ENCODE data around the gene CD81. TPM values are rescaled to one million over a fixed set of nuclear protein-coding genes. Genes with fewer than 3 reads are reported as not detected.

CD81 gene
- polyA plus RNA-seq, 2 donors, result 56.8 to 175 TPM

GRCh38 chr11:2400762-2401435 lies 23.8 kb downstream of the CD81 start:
- Histone ChIP-seq H3K36me3 (ENCODE audit: control insufficient read depth in 2 of 2, insufficient read depth in 2 of 2, low read length in 1 of 2) (peaks cover 6 to 33% of the 10 kb centered on the region in 2 donors), H3K27ac (ENCODE audit: low read depth in 2 of 2, low read length in 1 of 2) (peak overlapping the region; percentile 89 to 94), H3K4me3 (ENCODE audit: low read depth in 1 of 2, low read length in 2 of 2) (peak overlapping the region; percentile 91 to 97), H3K9me3 (ENCODE audit: control insufficient read depth in 2 of 2, insufficient read depth in 1 of 2, low read depth in 1 of 2, low read length in 1 of 2) (no peaks in the 10 kb centered on the region), H3K4me1 (ENCODE audit: control insufficient read depth in 2 of 2, insufficient read depth in 2 of 2, low read length in 1 of 2) (peaks cover 0 to 11% of the 10 kb centered on the region in 2 donors), H3K27me3 (ENCODE audit: control insufficient read depth in 1 of 2, insufficient read depth in 2 of 2, low read length in 2 of 2) (no peaks in the 10 kb centered on the region)
- 0 to 1% methylated on average over 55 of the region's 55 CpGs for WGBS, 2 donors

- H3K27ac ChIP-seq (ENCODE audit: low read depth in 2 of 2, low read length in 1 of 2), result peak overlapping the region; percentile 89 to 94
- H3K4me3 ChIP-seq (ENCODE audit: low read depth in 1 of 2, low read length in 2 of 2), result peak overlapping the region; percentile 91 to 97
- H3K36me3 ChIP-seq (ENCODE audit: control insufficient read depth in 2 of 2, insufficient read depth in 2 of 2, low read length in 1 of 2), result peaks cover 6 to 27% of the 10 kb centered on the region in 2 donors
- peaks cover 0 to 11% of the 10 kb centered on the region in 2 donors for H3K4me1 ChIP-seq (ENCODE audit: control insufficient read depth in 2 of 2, insufficient read depth in 2 of 2, low read length in 1 of 2)
- no peaks in the 10 kb centered on the region for H3K9me3 ChIP-seq (ENCODE audit: control insufficient read depth in 2 of 2, insufficient read depth in 1 of 2, low read depth in 1 of 2, low read length in 1 of 2)
- 30 to 35% methylated on average over 12 of the region's 12 CpGs for WGBS, 2 donors
- no peaks in the 10 kb centered on the region for H3K27me3 ChIP-seq (ENCODE audit: control insufficient read depth in 1 of 2, insufficient read depth in 2 of 2, low read length in 2 of 2)
These were observed 24.4 kb downstream of the CD81 start for GRCh38 chr11:2401436-2401984.

- peaks cover 6 to 24% of the 10 kb centered on the region in 2 donors for H3K36me3 ChIP-seq (ENCODE audit: control insufficient read depth in 2 of 2, insufficient read depth in 2 of 2, low read length in 1 of 2)
- H3K4me1 ChIP-seq (ENCODE audit: control insufficient read depth in 2 of 2, insufficient read depth in 2 of 2, low read length in 1 of 2), result peaks cover 3 to 12% of the 10 kb centered on the region in 2 donors
- WGBS, 2 donors, result 87% methylated on average over 13 of the region's 13 CpGs
- H3K27ac ChIP-seq (ENCODE audit: low read depth in 2 of 2, low read length in 1 of 2), result no peak overlapping the region
- no peaks in the 10 kb centered on the region for H3K9me3 ChIP-seq (ENCODE audit: control insufficient read depth in 2 of 2, insufficient read depth in 1 of 2, low read depth in 1 of 2, low read length in 1 of 2)
- no peaks in the 10 kb centered on the region for H3K27me3 ChIP-seq (ENCODE audit: control insufficient read depth in 1 of 2, insufficient read depth in 2 of 2, low read length in 2 of 2)
- H3K4me3 ChIP-seq (ENCODE audit: low read depth in 1 of 2, low read length in 2 of 2), result no peak overlapping the region
These were observed 25.0 kb downstream of the CD81 start for GRCh38 chr11:2402106-2402505.

GRCh38 chr11:2402890-2403645 lies 26.0 kb downstream of the CD81 start:
- Histone ChIP-seq H3K27me3 (ENCODE audit: control insufficient read depth in 1 of 2, insufficient read depth in 2 of 2, low read length in 2 of 2) (no peaks in the 10 kb centered on the region), H3K4me1 (ENCODE audit: control insufficient read depth in 2 of 2, insufficient read depth in 2 of 2, low read length in 1 of 2) (peaks cover 8 to 14% of the 10 kb centered on the region in 2 donors), H3K27ac (ENCODE audit: low read depth in 2 of 2, low read length in 1 of 2) (no peak overlapping the region), H3K9me3 (ENCODE audit: control insufficient read depth in 2 of 2, insufficient read depth in 1 of 2, low read depth in 1 of 2, low read length in 1 of 2) (no peaks in the 10 kb centered on the region), H3K4me3 (ENCODE audit: low read depth in 1 of 2, low read length in 2 of 2) (no peak overlapping the region), H3K36me3 (ENCODE audit: control insufficient read depth in 2 of 2, insufficient read depth in 2 of 2, low read length in 1 of 2) (peaks cover 6 to 22% of the 10 kb centered on the region in 2 donors)
- WGBS, 2 donors, result 86 to 87% methylated on average over 29 to 31 of the region's 31 CpGs

GRCh38 chr11:2404735-2405196 lies 27.7 kb downstream of the CD81 start:
- Histone ChIP-seq H3K4me1 (ENCODE audit: control insufficient read depth in 2 of 2, insufficient read depth in 2 of 2, low read length in 1 of 2) (peaks cover 8 to 14% of the 10 kb centered on the region in 2 donors), H3K9me3 (ENCODE audit: control insufficient read depth in 2 of 2, insufficient read depth in 1 of 2, low read depth in 1 of 2, low read length in 1 of 2) (peaks cover 0 to 2% of the 10 kb centered on the region in 2 donors), H3K4me3 (ENCODE audit: low read depth in 1 of 2, low read length in 2 of 2) (no peak overlapping the region), H3K27me3 (ENCODE audit: control insufficient read depth in 1 of 2, insufficient read depth in 2 of 2, low read length in 2 of 2) (no peaks in the 10 kb centered on the region), H3K36me3 (ENCODE audit: control insufficient read depth in 2 of 2, insufficient read depth in 2 of 2, low read length in 1 of 2) (peaks cover 6 to 22% of the 10 kb centered on the region in 2 donors), H3K27ac (ENCODE audit: low read depth in 2 of 2, low read length in 1 of 2) (no peak overlapping the region)
- 67 to 72% methylated on average over 12 of the region's 12 CpGs for WGBS, 2 donors

- 87 to 91% methylated on average over 14 of the region's 14 CpGs for WGBS, 2 donors
- Histone ChIP-seq H3K27ac (ENCODE audit: low read depth in 2 of 2, low read length in 1 of 2) (no peak overlapping the region), H3K4me3 (ENCODE audit: low read depth in 1 of 2, low read length in 2 of 2) (no peak overlapping the region), H3K27me3 (ENCODE audit: control insufficient read depth in 1 of 2, insufficient read depth in 2 of 2, low read length in 2 of 2) (no peaks in the 10 kb centered on the region), H3K36me3 (ENCODE audit: control insufficient read depth in 2 of 2, insufficient read depth in 2 of 2, low read length in 1 of 2) (peaks cover 6 to 22% of the 10 kb centered on the region in 2 donors), H3K9me3 (ENCODE audit: control insufficient read depth in 2 of 2, insufficient read depth in 1 of 2, low read depth in 1 of 2, low read length in 1 of 2) (peaks cover 0 to 2% of the 10 kb centered on the region in 2 donors), H3K4me1 (ENCODE audit: control insufficient read depth in 2 of 2, insufficient read depth in 2 of 2, low read length in 1 of 2) (peaks cover 8 to 13% of the 10 kb centered on the region in 2 donors)
These were observed 29.3 kb downstream of the CD81 start for GRCh38 chr11:2406451-2406850.

- WGBS, 2 donors, result 60 to 62% methylated on average over 20 to 24 of the region's 24 CpGs
- Histone ChIP-seq H3K27me3 (ENCODE audit: control insufficient read depth in 1 of 2, insufficient read depth in 2 of 2, low read length in 2 of 2) (no peaks in the 10 kb centered on the region), H3K4me3 (ENCODE audit: low read depth in 1 of 2, low read length in 2 of 2) (no peak overlapping the region), H3K36me3 (ENCODE audit: control insufficient read depth in 2 of 2, insufficient read depth in 2 of 2, low read length in 1 of 2) (peaks cover 6 to 21% of the 10 kb centered on the region in 2 donors), H3K4me1 (ENCODE audit: control insufficient read depth in 2 of 2, insufficient read depth in 2 of 2, low read length in 1 of 2) (peaks cover 8% of the 10 kb centered on the region in 2 donors), H3K9me3 (ENCODE audit: control insufficient read depth in 2 of 2, insufficient read depth in 1 of 2, low read depth in 1 of 2, low read length in 1 of 2) (peaks cover 0 to 2% of the 10 kb centered on the region in 2 donors), H3K27ac (ENCODE audit: low read depth in 2 of 2, low read length in 1 of 2) (no peak overlapping the region)
These were observed 29.8 kb downstream of the CD81 start for GRCh38 chr11:2406878-2407410.

- no peak overlapping the region for H3K27ac ChIP-seq (ENCODE audit: low read depth in 2 of 2, low read length in 1 of 2)
- WGBS, 2 donors, result 74 to 78% methylated on average over 11 of the region's 11 CpGs
- no peaks in the 10 kb centered on the region for H3K27me3 ChIP-seq (ENCODE audit: control insufficient read depth in 1 of 2, insufficient read depth in 2 of 2, low read length in 2 of 2)
- peaks cover 0 to 2% of the 10 kb centered on the region in 2 donors for H3K9me3 ChIP-seq (ENCODE audit: control insufficient read depth in 2 of 2, insufficient read depth in 1 of 2, low read depth in 1 of 2, low read length in 1 of 2)
- H3K4me3 ChIP-seq (ENCODE audit: low read depth in 1 of 2, low read length in 2 of 2), result no peak overlapping the region
- H3K36me3 ChIP-seq (ENCODE audit: control insufficient read depth in 2 of 2, insufficient read depth in 2 of 2, low read length in 1 of 2), result peaks cover 0 to 4% of the 10 kb centered on the region in 2 donors
- H3K4me1 ChIP-seq (ENCODE audit: control insufficient read depth in 2 of 2, insufficient read depth in 2 of 2, low read length in 1 of 2), result peaks cover 3 to 8% of the 10 kb centered on the region in 2 donors
These were observed 31.6 kb downstream of the CD81 start for GRCh38 chr11:2408671-2409070.

GRCh38 chr11:2409126-2409525 lies 32.0 kb downstream of the CD81 start:
- H3K4me1 ChIP-seq (ENCODE audit: control insufficient read depth in 2 of 2, insufficient read depth in 2 of 2, low read length in 1 of 2), result peaks cover 3 to 8% of the 10 kb centered on the region in 2 donors
- no peak overlapping the region for H3K27ac ChIP-seq (ENCODE audit: low read depth in 2 of 2, low read length in 1 of 2)
- no peaks in the 10 kb centered on the region for H3K27me3 ChIP-seq (ENCODE audit: control insufficient read depth in 1 of 2, insufficient read depth in 2 of 2, low read length in 2 of 2)
- 64 to 78% methylated on average over 16 of the region's 16 CpGs for WGBS, 2 donors
- H3K9me3 ChIP-seq (ENCODE audit: control insufficient read depth in 2 of 2, insufficient read depth in 1 of 2, low read depth in 1 of 2, low read length in 1 of 2), result peaks cover 0 to 2% of the 10 kb centered on the region in 2 donors
- H3K4me3 ChIP-seq (ENCODE audit: low read depth in 1 of 2, low read length in 2 of 2), result no peak overlapping the region
- H3K36me3 ChIP-seq (ENCODE audit: control insufficient read depth in 2 of 2, insufficient read depth in 2 of 2, low read length in 1 of 2), result no peaks in the 10 kb centered on the region

All from esophagus (tissue), 2 donors.